ENCODE data around the gene CTDP1.
"Not testable (repeated sequence)": the region's sequence is repeated elsewhere in the genome, so short reads cannot be mapped to it uniquely, and the experiment has no call there.

Gene CTDP1

DNA sequence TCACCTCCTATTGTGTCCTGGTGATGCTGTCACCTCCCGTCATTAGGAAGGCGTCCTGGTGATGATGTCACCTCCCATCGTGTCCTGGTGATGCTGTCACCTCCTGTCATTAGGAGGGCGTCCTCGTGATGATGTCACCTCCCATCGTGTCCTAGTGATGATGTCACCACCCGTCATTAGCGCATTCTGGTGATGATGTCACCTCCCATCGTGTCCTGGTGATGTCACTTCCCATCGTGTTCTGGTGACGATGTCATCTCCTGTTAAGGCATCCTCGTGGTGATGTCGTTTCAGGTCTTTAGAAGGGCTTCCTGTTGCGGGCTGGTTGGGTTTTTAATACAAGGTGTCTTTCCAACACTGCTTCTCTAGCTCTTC lies 40.7 kb downstream of the CTDP1 start:
- DNase-seq = no peak

DNA sequence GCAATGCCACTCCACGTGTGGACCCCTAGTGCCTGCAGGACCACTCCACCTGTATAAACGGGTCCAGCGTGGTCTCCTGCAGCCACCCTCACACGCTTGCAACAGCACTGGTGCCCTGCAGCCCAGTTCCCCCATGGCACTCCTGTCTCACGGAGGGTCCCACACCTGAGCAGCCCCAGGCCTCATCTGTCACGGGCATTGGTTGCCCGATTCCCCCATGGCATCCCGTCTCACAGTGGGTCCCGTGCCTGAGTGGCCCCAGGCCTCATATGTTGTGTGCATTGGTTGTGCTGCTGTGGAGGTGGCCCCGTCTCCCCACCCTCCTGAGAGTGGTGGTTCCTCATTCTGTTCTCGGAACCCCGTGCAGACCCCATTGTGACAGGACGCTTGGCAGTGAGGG lies 43.4 kb downstream of the CTDP1 start:
- DNase-seq = no peak

DNA sequence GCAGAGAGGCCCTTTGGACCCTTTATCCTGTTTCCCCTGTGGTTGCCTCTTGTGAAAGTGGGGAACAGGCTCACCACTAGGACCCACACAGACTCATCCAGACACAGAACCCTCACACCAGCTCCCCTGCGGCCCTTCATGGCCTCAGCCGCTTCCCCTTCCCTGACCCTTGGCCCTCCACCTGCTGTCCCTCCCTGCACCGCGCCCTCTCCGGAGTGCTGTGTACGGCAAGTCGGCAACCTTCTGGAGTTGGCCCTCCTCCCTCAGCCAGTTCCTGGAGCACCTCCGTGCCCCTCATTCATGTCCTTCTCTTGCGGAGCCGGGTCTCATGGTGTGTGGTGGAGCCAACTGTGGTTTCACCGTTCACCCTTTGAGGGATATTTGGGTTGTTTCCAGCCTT lies 44.0 kb downstream of the CTDP1 start:
- DNase-seq = no peak

DNA sequence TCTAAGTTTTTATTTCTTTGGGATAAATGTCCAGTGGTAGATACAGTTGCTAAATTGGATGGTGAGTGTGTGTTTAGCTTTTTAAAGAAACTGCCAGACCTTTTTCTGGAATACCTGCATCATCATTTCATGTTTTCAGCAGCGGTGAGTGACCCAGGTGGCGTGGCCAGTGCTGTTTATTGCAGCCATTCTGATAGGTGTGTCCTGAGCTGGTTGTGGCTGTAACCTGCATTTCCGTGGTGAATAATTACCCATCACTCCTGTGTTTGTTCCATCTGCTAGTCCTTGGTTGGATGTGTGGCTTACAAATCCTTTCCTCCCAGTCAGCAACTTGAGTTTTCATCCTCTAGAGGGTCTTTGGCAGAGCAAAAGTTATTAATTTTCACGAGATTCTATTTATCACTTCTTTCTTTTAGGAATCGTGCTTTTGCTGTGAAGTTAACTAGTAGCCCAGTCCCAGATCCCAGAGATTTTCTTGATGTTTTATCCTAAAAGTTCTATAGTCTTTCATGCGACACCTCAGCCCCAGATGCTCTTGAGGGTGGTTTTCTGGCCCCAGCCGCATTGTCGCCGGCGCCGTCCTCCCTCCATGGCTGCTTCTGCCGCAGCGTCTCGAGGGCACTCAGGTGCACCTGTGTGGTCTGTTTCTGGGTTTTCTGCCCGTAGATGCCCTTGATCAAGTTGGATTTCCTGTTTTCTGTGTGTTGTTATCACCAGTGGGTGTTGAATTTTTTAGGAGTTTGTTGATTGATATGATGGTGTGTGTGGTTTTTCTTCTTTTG lies 44.9 kb downstream of the CTDP1 start:
- DNase-seq = no peak

DNA sequence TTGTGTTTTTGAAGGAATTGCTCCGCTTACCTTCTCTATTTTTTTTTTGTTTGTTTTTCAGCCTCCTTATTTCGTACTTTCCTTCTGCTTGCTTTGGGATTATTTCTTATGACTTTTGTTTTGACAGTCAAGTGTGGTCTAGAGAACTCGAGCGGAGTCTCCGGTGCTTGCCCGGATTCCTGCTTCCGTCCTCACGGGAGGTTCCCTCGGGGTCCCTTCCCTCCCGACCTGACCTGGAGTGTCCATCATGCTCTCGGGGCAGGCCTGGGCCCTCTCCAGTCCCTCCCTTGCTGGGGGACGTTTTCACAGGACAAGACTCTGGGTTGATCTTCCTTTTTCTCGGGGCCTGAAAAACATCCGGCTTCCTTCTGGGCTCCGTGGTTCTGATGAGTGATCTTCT lies 45.9 kb downstream of the CTDP1 start:
- no peak for DNase-seq

DNA sequence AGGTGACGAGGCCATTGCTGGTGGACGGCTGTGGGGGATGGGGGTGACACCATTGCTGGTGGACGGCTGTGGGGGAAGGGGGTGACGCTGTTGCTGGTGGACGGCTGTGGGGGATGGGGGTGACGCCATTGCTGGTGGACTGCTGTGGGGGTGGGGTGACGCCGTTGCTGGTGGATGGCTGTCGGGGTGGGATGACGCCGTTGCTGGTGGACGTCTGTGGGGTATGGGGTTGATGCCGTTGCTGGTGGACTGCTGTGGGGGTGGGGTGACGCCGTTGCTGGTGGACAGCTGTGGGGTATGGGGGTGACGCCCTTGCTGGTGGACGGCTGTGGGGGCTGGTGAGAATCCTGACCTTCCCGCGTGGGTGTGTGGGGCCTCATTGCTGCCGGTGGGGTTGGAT lies 47.1 kb downstream of the CTDP1 start:
- no peak for DNase-seq

DNA sequence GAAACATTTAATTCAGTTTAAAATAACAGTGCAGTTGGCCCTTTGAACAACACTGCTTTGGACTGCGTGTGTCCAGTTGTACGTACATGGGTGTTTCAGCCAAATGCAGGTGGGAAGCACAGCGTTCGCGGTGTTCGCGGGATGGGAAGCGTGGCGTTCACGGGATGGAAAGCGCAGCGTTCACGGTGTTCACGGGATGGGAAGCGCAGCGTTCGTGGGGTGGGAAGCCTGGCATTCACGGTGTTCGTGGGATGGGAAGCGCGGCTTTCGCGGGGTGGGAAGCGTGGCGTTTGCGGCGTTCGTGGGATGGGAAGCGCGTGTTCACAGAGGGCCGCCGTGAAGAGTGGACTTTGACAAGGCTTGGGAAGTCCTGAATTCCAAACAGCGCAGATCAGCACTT lies 47.6 kb downstream of the CTDP1 start:
- no peak for DNase-seq

DNA sequence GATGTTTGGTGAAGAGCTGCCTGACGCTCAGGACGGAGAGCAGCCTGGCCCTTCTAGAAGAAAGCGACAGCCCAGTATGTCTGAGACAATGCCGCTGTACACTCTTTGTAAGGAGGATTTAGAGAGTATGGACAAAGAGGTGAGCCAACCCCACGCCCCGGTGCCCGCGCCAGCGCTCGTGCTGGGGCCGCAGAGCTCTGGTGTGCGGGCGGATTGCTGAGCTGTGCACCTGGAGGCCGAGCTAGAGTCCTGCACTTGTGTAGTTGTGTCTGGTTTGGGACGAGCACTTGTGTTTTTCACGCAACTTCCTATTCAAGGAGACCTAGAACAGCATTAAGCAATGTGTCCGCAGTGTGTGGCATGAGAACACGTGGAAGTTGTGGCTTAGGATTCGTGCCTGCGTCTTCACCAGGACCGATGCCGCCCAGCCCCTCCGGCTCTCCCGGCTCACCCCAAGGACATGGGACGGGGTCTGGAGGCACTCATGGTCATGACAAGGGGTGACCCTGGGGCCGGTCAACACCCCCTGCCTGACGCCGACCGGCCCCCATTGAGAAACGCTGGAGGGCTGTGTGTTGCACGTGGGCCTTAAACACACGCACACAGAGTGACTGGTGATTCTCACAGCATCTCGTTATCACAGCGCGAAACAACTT lies 49.5 kb downstream of the CTDP1 start:
- no peak for DNase-seq

DNA sequence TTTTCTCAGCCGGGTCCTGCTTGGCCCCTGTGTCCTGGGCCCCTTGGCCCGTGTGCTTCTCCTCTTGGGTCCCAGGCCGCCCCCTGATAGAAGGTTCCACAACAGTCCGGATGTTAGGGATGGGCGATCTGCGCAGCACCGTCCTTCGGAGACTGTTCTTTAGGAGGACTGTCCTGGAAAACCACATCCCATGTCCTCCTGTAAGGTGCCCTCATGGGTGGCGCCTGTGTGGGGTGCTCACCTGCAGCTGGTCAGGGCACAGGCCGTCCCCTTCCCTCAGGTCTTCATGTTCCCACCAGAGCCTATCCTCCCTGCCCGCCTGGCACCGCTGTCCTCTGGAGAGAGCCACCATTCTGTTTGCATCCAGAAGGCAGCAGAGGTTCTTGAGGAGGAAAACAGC lies 50.0 kb downstream of the CTDP1 start:
- no peak for DNase-seq

DNA sequence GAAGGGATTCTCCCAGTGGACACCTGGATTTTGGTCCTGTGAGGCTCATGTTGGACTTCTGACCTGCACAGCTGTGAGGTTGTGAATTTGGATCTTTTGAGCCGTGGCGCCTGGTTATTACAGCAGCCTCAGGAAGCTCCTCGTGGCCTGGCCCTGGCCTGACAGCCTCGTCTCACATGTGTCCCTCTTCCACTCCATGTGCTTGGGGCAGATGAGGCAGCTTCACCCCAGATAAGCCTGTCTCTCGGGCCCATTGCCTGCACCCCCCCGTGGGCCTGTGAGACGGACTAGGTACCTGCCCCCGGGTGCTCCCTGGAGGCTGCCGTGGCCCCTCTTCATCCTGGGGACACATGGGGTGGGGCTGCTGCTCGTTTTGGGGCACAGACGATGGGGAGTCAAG lies 51.2 kb downstream of the CTDP1 start:
- no peak for DNase-seq

DNA sequence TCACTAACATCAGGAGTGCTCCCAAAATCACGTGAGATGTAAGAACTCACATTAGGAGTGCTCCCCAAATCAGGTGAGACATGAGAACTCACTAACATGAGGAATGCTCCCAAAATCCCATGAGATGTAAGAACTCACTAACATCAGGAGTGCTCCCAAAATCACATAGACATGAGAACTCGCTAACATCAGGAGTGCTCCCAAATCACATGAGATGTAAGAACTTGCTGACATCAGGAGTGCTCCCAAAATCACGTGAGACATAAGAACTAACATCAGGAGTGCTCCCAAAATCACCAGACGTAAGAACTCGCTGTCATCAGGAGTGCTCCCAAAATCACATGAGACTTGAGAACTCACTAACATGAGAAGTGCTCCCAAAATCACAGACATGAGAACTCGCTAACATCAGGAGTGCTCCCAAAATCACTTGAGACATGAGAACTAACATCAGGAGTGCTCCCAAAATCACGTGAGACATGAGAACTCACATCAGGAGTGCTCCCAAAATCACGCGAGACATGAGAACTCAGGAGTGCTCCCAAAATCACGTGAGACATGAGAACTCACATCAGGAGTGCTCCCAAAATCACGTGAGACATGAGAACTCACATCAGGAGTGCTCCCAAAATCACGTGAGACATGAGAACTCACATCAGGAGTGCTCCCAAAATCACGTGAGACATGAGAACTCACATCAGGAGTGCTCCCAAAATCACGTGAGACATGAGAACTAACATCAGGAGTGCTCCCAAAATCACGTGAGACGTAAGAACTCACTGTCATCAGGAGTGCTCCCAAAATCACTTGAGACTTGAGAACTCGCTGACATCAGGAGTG lies 52.5 kb downstream of the CTDP1 start:
- DNase-seq = not testable (repeated sequence)

DNA sequence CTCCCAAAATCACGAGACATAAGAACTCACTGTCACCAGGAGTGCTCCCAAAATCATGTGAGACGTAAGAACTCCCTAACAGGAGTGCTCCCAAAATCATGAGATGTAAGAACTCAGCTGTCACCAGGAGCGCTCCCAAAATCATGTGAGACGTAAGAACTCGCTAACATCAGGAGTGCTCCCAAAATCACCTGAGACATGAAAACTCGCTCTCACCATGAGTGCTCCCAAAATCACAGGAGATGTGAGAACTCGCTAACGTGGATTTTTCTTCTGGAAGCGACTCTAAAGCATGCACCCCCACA lies 53.1 kb downstream of the CTDP1 start:
- DNase-seq = no peak

DNA sequence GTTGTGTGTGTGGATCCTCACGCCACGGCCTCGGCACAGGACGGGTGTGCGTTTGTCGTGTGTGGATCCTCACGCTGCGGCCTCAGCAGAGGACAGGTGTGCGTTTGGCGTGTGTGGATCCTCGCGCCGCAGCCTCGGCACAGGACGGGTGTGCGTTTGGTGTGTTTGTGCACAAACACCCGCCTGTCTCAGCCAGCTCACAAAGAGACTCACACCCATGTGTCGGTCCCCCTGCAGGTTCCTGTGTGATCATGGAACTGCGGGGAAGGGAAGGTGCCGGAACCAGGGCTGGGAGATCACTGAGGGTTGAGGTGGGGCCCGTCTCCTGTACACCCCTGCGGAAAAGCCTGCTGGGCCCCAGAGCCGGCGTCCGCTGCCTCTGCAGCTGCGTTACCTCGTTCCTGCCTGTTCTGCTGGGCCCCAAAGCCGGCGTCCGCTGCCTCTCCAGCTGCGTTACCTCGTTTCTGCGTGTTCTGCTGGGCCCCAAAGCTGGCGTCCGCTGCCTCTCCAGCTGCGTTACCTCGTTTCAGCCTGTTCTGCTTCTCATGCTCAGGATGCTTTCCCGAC lies 53.6 kb downstream of the CTDP1 start:
- DNase-seq = no peak

DNA sequence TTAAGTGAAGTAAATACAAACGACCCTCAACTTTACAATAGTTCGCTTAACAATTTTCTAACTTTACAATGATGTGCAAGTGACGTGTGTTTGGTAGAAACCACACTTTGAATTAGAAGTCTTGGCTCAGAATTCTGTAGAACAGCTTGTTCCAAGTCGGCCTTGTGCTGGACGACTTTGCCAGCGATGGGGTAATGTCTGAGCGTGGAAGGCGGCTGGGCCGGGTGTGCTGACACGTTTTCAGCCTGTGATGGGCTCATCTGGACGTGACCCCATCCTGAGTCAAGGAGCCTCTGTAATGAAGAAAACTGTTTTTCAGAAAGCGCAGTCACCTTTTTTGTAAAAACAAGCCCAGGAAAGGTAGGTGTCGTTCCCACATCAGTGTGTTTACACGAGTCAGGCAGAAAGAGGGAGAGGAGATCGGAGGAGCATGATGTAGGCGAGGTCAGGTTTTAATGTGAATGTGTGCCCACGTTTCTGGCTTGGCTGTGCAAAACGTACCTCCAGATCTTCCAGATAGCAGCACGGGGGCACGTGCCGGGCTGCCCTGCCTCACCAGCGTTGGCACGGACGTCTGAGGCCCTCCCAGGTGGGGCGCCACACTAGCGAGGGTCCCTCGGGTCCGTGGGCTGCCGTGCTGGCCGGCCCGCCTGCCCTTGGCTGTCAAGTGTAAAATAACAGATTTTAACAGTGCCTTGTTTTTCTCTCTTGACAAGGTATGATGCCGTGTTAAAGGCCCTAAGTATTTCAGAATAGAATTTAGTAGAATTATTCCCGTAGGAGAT lies 54.6 kb downstream of the CTDP1 start:
- no peak for DNase-seq

DNA sequence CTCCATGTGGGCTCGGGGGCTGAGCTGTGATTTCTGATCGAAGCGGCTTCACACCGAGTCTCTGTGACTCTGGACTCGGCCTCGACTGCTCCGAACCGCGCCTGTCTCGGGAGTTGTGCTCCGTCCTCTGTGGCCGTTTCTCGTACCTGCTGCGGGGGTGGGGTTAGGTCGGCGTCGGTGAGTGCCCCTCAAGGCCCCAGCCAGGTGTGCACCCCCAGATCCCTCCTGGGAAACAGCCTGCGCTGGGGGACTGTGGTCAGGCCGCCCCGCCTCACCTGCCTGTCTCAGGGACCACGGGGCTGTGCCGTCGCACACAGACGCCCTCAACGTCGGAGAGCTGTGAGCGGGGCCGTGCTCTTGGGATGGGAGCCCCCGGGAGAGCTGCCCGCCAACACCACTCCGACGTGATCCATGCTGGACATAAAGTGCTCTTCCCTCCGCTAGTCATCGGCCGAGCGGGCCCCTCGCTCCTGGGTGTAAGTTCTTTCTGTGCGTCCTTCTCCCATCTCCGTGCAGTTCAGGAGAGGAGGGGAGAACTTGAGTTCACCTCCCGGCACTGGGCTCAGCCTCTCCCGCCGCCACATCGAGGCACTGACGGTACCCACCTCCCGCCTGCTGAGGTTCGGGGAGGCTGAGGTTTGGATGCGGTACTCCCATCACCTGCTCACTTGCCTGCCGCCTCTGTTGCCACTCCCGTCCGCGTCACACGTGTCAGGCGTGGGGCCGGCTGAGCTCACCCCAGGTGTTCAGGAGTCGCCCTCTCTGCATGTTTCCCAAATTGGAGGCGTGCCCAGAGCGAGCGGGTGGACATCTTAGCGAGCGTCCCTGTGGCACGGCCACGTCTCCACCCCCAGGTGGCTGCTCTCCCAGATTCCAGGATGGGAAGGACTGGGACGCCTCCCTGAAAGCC lies 55.7 kb downstream of the CTDP1 start:
- DNase-seq = no peak

DNA sequence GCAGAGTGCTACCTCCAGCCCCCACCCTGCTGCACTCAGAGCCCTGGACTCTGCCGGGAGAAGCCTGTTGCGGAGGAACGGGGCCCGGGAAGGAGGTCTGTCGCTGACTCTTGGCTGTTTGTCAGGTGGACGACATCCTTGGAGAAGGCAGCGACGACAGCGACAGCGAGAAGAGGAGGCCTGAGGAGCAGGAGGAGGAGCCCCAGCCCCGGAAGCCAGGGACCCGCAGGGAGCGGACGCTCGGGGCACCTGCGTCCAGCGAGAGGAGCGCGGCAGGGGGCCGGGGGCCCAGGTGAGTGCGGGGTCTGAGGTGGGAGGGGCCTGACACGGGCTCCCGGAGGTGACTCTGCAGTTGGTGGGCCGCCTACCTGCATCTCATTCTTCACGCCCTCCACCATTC lies 56.6 kb downstream of the CTDP1 start:
- no peak for DNase-seq

DNA sequence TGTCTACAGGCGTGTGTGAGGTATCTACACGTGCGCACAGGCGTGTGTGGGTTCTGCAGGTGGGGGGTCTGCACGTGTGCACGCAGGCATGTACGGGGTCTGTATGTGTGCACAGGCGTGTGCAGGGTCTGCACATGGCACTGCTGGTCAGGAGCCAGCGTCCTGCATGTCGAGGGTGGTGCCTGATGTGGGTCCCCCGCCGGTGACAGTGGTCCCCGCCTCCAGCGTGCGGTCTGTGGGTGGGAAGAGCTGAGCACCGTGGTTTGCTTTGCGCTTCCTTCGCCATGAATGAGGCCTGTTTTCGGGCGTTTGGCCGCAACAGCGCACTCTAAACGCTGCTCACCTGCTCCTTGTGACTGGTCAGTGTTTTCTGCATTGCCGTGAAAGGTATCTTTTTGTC lies 57.2 kb downstream of the CTDP1 start:
- DNase-seq = no peak

DNA sequence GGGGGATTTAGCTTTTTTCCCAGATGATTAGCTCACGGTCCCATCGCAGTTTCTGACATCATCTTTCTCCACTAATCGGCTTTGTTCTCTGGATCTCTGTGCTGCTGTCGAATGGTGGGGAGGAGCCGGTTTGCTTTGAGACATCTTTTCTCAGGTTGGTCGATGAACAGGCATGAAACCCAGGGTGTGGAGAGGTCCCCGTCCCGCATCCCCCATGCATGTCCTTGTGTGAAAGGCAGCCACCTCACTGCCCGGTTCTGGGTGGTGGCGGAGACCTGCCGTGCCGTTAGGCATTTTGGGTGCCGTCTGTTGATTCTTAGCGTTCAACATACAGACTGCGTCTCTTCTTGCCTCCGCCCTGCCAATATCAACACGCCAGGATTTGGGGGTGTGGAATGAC lies 57.8 kb downstream of the CTDP1 start:
- DNase-seq = no peak

DNA sequence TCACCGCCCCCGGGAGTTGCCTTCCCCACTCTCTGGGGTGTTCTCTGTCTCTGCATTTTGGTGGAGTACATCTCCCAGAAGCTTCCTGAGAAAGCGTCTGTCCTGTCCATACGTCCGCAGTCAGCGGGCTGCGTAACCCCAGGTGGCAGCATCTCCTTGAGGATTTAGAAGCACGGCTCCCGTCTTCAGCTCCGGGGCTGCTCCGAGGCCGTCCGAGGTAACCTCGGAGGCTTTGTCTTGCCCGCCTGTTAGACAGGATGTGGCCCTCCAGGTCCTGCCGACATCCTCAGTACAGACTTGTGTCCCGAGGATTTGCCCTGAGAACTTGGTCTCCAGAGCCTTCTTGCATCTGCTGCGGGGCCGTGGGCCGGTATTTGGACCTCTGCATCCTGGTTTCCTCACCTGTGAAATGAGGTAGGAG lies 58.4 kb downstream of the CTDP1 start:
- DNase-seq = no peak

Measured in amygdala (tissue), 56 donors.